GM18502 (cell line): ENCODE results near the gene LMOD1.

ENCODE experiments used
- ATAC-seq: cut with Tn5 transposase; IDR thresholded peaks from one replicate; pipeline ENCODE4 v1.9.1; 2021; ENCODE audit warnings: mild to moderate bottlenecking; ENCODE audit not compliant: unreplicated experiment, poor library complexity

The LMOD1 gene

GRCh38 chr1:201895913-201896807 lies 50.2 kb downstream of the LMOD1 start:
- ATAC-seq, result peak; percentile 90

DNA sequence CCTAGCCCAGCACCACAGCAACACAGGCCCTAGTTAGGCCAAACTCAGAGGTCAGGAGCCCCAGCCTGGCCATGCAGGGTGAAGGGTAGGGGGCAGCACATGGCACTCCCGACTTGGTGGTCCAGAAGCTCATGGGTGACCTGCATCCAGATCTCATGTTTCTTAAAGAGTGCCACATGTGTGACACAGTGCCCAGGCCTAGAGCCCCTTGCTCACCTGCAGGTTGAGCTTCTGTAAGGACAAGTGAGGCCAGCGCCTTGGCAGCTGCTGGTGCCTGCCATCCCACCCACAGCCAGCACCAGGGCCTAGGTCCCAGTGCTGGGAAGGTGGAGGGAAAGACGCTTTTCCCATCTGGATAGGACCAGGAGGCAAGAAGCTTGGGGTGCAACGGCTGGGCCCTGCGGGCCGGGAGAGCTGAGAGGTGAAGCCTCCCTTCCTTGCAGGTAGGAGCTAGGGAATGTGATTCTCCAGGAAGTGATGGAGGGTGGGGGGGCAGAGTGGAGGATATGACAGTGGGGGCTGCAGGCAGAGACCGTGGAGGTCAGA lies 51.2 kb downstream of the LMOD1 start:
- no peak for ATAC-seq

- ATAC-seq, result no peak
Measured at GRCh38 chr1:201894343-201895119, 51.8 kb downstream of the LMOD1 start.

- no peak for ATAC-seq
Measured at GRCh38 chr1:201893431-201893830, 52.9 kb downstream of the LMOD1 start.

- ATAC-seq, result no peak
Measured at GRCh38 chr1:201892211-201892610, 54.1 kb downstream of the LMOD1 start.

- no peak for ATAC-seq
Measured at GRCh38 chr1:201891451-201892045, 54.8 kb downstream of the LMOD1 start.

- no peak for ATAC-seq
Measured at GRCh38 chr1:201890806-201891450, 55.4 kb downstream of the LMOD1 start.

- ATAC-seq, result no peak
Measured at GRCh38 chr1:201890223-201890622, 56.1 kb downstream of the LMOD1 start.

- no peak for ATAC-seq
Measured at GRCh38 chr1:201889090-201889968, 57.0 kb downstream of the LMOD1 start.

DNA sequence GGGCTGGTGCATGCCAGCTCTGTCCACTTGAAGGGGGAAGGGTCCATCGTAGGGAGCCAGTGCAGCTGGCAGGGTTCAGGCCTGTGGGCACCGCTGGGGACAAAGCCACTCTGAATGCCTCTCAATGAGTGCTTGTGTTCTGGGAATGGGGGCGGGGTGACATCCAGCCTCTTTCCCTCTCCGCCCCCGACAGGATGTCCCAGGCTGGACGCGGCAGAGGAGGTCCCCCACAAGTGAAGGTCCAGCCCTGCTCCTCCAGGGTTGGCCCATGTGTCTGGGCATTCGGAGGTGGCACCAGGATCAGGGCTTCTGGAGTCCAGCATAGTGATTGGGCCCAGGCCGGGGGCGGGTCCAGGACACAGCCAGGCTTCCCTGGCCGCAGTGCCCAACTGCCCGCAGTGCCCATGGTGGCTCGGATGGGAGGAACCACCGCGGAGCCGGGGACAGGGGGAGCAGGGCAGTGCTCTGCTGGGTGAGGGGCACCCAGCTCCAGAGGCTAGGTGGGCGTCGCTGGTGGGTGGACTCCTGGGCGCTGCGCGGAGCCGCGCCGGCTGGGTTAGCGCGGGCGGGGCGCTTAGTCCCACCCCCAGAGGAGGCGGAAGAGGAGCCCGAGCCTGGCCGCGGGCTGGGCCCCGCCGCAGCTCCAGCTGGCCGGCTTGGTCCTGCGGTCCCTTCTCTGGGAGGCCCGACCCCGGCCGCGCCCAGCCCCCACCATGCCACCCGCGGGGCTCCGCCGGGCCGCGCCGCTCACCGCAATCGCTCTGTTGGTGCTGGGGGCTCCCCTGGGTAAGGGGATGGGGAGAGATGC lies 57.9 kb downstream of the LMOD1 start, which contains the start of gene SHISA4:
SHISA4 (plus strand) TSS at position 617 of the 808 bp plus-strand sequence; CDS start at position 714, 97 bp downstream.
- ATAC-seq, result no peak

GRCh38 chr1:201887116-201887866 lies 59.1 kb downstream of the LMOD1 start:
- ATAC-seq, result no peak

DNA sequence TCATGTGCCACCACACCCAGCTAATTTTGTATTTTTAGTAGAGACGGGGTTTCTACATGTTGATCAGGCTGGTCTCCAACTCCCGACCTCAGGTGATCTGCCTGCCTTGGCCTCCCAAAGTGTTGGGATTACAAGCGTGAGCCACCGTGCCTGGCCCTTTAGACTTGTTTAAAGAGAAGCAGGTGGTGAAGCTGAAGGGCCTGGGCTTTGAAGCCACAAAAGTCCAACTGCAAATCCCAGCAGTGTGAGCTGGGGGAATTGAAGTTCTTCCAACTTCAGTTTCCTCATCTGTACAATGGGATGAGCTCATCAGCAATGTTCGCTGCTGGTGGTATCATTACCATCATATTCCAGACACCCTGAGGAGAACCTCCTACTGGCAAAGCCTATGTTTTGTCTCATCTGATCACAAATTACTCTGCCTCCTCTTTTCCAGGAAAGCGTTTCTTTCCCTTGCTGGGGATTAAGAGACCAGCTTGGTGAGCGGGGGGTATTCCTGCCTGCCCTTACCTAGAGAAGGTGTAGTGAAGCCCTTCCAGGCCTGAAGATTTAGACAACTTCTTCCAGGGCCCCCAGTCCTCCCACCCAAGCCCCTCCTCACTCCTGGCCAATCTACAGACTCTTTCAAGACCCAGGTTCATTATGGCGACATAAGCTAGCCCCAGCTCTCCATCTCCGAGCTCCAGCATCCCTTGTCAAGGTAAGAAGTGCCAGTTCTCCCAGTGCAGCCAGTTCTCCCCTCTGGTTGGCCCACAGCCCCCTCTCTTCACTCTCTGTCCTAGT lies 60.1 kb downstream of the LMOD1 start:
- no peak for ATAC-seq

DNA sequence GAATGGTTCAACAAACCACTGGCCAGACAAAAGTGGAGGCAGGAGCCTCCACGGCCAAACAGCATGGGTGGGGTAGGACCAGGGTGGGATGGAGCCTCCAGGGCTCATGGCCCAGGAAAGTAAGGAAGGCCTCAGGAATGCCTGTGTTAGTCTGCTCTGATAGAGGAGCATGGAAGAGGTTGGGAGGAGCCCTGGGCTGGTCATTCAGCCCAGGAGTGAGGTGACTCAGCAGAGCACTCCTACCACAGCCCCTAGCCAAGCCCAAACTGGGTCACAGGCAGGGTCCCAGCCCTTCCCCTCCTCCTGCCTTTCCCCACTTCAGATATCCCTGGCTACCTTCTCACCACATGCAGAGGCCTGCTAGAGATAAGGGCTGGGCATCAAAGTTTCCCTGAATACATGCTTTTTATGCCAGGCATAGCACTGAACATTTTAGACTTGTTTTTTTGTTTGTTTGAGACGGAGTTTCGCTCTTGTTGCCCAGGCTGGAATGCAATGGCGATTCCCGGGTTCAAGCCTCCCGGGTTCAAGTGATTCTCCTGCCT lies 60.7 kb downstream of the LMOD1 start:
- ATAC-seq, result no peak

DNA sequence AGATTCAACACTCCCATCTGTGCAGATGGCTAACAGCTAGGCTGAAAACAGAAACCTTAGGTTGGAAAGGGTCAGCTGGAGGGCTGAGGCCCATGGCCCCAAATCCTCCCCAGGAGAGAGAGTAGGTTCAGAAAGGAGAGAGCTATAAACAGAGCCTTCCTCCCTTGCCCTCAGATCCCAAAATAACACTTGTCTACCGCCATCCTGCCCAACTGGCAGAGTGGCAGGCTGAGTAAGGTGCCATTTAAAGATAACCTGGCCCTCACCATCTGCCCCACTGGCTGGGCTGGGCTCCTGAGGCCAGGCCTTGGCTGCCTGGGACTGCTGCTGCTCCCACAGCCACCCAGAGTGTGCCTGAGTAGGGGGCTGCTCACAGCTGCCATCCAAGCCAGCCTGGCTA lies 61.9 kb downstream of the LMOD1 start:
- ATAC-seq, result no peak

DNA sequence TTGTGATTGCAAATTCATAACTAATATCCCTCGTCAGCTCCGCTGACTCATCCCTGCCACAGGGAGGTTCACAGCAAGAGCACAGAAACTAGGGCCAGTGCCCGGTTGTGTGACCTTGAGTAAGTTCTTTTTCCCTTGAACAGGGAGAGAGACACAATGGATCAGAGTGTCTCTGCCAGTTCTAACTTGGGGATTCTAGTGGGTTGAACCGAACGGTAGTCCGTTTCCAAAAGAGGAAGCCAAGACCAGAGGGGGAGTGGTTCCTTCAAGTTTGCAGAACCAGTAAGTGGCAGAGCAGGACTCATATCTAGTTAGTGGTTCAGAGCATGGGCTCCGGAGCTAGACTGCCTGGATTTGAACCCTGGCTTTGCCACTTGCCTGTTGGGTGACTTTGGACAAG lies 62.6 kb downstream of the LMOD1 start:
- no peak for ATAC-seq

- no peak for ATAC-seq
Measured at GRCh38 chr1:201883266-201883665, 63.1 kb downstream of the LMOD1 start.
